Germinal center (tissue), 1 donor: Measurements from ENCODE around the gene NDUFS8.

ENCODE experiments used
- DNase-seq: peaks from one replicate; pipeline ENCODE4 v3.0.0; 2012; ENCODE audit warnings: mixed read lengths, low spot score

The NDUFS8 gene

GRCh38 chr11:68016161-68016903, 14.1 kb upstream of the NDUFS8 start:
- no peak for DNase-seq

GRCh38 chr11:68016904-68017817, 13.3 kb upstream of the NDUFS8 start:
- DNase-seq, result no peak

GRCh38 chr11:68017980-68018729, 12.3 kb upstream of the NDUFS8 start:
- no peak for DNase-seq

DNA sequence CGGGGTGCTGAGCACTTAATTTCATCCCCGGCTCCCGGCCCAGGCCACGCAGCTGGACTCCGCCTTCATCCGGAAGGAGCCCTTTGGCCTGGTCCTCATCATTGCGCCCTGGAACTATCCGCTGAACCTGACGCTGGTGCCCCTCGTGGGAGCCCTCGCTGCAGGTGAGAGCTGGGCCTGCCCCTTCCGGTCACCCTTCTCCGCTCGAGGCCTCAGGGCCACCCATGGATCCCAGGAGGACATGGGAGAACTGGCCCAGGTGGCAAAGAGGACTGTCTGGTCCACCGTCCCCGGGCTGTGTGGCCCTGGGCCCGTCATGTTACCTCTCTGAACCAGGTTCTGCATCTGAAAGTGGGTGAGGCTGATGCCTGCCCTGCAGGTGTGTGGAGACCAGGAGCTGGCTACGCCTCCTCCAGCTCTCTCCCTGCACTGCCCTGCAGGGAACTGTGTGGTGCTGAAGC, 11.7 kb upstream of the NDUFS8 start:
- DNase-seq, result no peak

- DNase-seq, result no peak
Observed at GRCh38 chr11:68019486-68019885, 11.0 kb upstream of the NDUFS8 start.

DNA sequence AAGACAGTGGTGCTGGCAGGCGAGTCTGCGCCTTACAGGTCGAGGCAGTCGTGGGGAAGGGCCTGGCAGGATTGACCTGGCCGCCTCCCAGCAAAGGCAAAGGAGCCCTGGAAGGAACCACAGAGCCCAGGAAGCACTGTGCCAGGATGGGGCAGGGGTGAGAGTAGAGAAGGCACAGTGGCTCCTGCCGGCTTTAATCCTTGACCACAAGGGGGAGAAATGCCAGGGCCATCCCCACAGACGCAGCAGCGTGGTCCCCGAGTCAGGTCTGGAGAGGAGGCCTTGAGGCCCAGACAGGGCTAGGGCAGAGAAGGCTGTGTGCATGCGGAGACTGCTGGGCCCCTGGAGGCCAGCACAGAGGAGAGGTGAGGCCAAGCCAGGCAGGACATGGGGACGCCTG, 9.9 kb upstream of the NDUFS8 start:
- no peak for DNase-seq

DNA sequence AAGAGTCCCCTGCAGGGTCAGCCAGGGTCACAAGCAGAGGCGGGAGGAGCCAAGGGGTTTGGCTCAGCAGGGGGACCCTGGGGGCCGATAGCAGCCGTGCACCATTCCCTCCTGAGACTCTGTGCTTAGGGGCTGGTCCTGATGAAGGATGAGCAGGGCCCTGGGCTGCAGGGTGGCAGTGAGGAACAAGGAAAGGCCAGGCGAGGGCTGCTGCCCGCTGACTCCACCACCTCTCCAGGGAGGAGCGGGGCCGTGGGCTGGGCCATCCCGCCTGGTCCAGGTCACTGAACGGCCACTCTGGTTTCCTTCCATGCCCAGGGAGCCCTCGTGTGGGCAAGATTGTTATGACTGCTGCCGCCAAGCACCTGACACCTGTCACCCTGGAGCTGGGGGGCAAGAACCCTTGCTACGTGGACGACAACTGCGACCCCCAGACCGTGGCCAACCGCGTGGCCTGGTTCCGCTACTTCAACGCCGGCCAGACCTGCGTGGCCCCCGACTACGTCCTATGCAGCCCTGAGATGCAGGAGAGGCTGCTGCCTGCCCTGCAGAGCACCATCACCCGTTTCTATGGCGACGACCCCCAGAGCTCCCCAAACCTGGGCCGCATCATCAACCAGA, 9.2 kb upstream of the NDUFS8 start:
- no peak for DNase-seq

DNA sequence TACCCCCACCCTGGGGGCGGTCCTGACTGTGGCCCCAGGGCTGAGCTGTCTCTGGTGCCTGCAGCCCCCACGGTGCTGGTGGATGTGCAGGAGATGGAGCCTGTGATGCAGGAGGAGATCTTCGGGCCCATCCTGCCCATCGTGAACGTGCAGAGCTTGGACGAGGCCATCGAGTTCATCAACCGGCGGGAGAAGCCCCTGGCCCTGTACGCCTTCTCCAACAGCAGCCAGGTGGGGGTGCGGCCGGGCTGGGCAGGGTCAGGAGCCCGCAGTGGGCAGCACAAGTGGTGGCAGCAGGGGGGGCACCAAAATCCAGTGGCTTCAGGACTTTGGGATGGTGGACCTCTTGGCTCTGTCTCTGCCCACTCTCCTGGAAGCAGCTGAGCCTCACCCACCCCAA, 8.0 kb upstream of the NDUFS8 start:
- DNase-seq, result no peak

DNA sequence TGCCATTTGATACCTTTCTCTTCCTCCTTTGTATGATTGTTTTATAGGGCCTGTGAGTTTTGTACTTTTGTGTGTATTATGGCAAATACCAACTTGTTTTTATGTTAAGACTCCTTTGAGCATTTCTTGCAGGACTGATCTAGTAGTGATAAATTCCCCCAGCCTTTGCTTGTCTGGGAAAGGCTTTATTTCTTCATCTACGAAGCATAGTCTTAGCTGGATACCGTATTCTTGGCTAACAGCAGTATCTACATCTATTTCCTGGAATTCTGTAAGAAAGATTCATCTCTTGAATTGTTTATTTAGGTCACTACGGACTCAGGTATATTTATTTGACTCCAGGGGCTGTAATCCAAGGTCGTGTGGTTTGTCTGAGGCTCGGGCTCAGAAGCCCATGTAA, 6.0 kb upstream of the NDUFS8 start:
- DNase-seq, result no peak

GRCh38 chr11:68025047-68025446, 5.4 kb upstream of the NDUFS8 start:
- peak; percentile 61 for DNase-seq

- DNase-seq, result no peak
Observed at GRCh38 chr11:68026391-68027105, 3.9 kb upstream of the NDUFS8 start.

DNA sequence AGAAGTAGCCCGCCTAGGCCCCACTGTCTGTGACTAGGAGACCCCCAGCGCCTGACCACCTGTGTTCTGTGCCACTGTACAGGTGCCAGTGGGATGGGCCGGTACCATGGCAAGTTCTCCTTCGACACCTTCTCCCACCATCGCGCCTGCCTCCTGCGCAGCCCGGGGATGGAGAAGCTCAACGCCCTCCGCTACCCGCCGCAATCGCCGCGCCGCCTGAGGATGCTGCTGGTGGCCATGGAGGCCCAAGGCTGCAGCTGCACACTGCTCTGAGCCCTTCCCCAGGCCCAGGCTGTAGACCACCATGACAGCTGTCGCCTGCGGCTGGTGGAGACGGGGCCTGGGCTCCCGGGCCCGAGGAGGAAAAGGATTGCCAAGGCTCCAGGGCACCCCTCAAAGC, 2.8 kb upstream of the NDUFS8 start:
- DNase-seq, result no peak

GRCh38 chr11:68028802-68029545, 1.5 kb upstream of the NDUFS8 start:
- no peak for DNase-seq

DNA sequence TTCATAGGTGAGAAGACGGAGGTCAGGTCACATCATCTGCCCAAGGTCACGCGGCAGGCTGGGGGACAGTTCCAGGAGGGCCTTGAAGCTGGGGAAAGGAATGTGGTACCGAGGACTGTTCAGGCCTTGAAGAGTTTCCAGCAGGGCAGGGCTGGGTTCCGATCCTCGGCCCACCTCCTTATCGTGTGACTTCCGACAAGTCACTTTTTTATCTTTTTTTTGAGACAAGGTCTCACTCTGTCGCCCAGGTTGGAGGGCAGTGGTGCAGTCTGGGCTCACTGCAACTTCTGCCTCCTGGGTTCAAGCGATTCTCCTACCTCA, 623 bp downstream of the NDUFS8 start:
- no peak for DNase-seq

- DNase-seq, result no peak
Observed at GRCh38 chr11:68032003-68032402, 1.5 kb downstream of the NDUFS8 start.

DNA sequence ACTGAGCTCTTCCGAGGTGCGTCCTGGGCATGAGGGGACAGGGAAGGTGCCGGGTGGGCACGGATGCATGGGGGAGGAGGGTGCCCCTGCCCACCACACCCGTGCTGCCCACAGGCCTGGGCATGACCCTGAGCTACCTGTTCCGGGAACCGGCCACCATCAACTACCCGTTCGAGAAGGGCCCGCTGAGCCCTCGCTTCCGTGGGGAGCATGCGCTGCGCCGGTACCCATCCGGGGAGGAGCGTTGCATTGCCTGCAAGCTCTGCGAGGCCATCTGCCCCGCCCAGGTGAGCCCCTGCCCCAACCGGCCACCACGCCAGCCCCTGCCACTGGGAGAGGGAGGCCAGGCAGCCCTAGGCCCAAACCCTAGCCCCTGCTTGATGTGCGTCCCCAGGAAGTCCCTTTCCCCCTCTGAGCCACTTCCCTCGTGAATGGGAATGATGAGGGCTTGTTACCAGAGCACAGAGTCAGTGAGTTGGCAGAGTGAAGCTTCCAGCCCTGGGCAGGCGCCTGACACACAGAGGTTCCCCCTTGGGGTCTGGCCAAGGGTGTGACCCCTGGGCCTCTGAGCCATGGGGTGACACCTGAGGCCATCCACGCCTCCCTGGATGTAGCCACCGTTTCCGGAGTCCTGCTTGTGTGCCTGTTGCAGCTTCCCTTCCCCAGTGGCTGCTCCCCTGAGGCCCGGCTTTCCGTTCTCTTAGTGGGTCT, 2.7 kb downstream of the NDUFS8 start:
- no peak for DNase-seq

GRCh38 chr11:68033708-68034045, 3.2 kb downstream of the NDUFS8 start:
- no peak for DNase-seq

DNA sequence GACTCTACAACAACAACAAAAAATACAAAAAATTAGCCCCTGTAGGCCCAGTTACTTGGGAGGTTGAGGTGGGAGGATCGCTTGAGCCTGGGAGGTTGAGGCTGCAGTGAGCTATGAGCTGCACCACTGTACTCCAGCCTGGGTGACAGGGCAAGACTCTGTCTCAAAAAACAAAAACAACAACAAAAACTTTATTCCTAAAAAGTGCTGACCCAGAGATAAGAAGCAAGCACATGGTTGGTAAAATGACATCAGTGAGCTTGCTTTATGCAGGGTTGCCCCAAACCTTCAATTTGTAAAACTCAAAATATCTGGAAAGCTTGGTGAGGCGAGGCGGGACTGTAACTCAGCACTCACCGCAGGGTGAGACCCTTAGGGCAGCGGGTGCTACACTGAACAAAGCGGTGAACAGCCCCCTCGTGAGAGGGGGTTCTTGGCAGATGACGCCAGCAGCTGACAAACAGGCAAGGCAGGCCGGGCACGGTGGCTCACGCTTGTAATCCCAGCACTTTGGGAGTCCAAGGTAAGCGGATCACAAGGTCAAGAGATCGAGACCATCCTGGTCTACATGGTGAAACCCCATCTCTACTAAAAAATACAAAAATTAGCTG, 4.9 kb downstream of the NDUFS8 start:
- DNase-seq, result no peak

- DNase-seq, result no peak
Observed at GRCh38 chr11:68036141-68036716, 5.7 kb downstream of the NDUFS8 start.
